ENCODE data around the gene ADSS2.
"Not testable (repeated sequence)": the region's sequence is repeated elsewhere in the genome, so short reads cannot be mapped to it uniquely, and the experiment has no call there.

The ADSS2 gene

GRCh38 chr1:244367399-244368114, 84.2 kb downstream of the ADSS2 start:
- no peak overlapping the region for H3K4me3 ChIP-seq (ENCODE audit: low read depth, low read length)
- DNase-seq (ENCODE audit: low read depth), result no peak
- TF ChIP-seq, protein P1, sequence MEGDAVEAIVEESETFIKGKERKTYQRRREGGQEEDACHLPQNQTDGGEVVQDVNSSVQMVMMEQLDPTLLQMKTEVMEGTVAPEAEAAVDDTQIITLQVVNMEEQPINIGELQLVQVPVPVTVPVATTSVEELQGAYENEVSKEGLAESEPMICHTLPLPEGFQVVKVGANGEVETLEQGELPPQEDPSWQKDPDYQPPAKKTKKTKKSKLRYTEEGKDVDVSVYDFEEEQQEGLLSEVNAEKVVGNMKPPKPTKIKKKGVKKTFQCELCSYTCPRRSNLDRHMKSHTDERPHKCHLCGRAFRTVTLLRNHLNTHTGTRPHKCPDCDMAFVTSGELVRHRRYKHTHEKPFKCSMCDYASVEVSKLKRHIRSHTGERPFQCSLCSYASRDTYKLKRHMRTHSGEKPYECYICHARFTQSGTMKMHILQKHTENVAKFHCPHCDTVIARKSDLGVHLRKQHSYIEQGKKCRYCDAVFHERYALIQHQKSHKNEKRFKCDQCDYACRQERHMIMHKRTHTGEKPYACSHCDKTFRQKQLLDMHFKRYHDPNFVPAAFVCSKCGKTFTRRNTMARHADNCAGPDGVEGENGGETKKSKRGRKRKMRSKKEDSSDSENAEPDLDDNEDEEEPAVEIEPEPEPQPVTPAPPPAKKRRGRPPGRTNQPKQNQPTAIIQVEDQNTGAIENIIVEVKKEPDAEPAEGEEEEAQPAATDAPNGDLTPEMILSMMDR (IDR thresholded peaks at IDR 0.05; ENCODE audit: control insufficient read depth, extremely low read depth, insufficient read depth), result no peak

GRCh38 chr1:244365809-244366208, 85.9 kb downstream of the ADSS2 start:
- TF ChIP-seq, protein P1 (IDR thresholded peaks at IDR 0.05; ENCODE audit: control insufficient read depth, extremely low read depth, insufficient read depth), result no peak
- no peak for DNase-seq (ENCODE audit: low read depth)

DNA sequence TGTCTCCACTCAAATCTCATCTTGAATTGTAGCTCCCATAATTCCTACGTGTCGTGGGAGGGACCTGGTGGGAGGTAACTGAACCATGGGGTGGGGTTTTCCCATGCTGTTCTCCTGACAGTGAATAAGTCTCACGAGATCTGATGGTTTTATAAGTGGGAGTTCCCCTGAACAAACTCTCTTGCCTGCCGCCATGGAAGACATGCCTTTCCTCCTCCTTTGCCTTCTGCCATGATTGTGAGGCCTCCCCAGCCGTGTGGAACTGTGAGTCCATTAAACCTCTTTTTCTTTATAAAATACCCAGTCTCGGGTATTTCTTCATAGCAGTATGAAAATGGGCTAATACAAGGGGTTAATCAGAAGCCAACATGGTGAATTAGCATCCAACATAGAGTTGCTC, 86.4 kb downstream of the ADSS2 start:
- DNase-seq (ENCODE audit: low read depth); H3K4me3 ChIP-seq (ENCODE audit: low read depth, low read length): not testable (repeated sequence)

More at GRCh38 chr1:244365809-244366208, 85.9 kb downstream of the ADSS2 start:
- H3K4me3 ChIP-seq (ENCODE audit: low read depth, low read length), result no peak overlapping the region

GRCh38 chr1:244362476-244362875, 89.2 kb downstream of the ADSS2 start:
- no peak for DNase-seq (ENCODE audit: low read depth)
- H3K4me3 ChIP-seq (ENCODE audit: low read depth, low read length), result no peak overlapping the region
- TF ChIP-seq, protein P1 (IDR thresholded peaks at IDR 0.05; ENCODE audit: control insufficient read depth, extremely low read depth, insufficient read depth), result no peak

- DNase-seq (ENCODE audit: low read depth), result no peak
- TF ChIP-seq, protein P1 (IDR thresholded peaks at IDR 0.05; ENCODE audit: control insufficient read depth, extremely low read depth, insufficient read depth), result no peak
- H3K4me3 ChIP-seq (ENCODE audit: low read depth, low read length), result no peak overlapping the region
Measured at GRCh38 chr1:244361764-244362473, 89.8 kb downstream of the ADSS2 start.
